Suprapubic skin (tissue), 4 donors: ENCODE data around the gene CAPN7.

Experiments
- EP300 ChIP-seq: sonication (generic); formaldehyde crosslinking; IDR thresholded peaks from one replicate; pipeline ENCODE4 v1.6.1; 2017; ENCODE audit warnings: antibody characterized with exemption
- POLR2AphosphoS5 ChIP-seq, 3 donors: sonication (generic); formaldehyde crosslinking; IDR thresholded peaks; one replicate each; pipeline ENCODE4 v1.6.1; 2017; ENCODE audit warnings: antibody characterized with exemption in 3 of 3

DNA sequence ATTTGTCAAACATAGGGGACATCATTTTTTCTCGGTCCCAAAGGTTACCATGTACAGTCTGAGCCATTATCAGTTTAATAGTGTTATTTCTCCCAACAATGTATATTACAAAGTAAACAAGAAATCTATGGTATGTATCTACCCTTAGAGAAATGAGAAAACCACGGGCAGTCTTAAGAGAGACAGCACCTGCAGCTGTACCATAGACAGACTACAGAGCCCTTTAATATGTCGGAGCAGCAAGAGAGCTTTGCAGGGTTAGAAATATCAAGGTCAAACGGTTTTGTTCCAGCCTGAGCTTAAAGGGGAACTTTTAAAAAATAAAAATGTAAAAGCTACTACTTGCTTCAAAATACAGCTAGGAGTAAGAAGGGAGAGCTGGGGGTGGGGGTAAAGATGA is 73.2 kb downstream of the CAPN7 start:
- TF ChIP-seq POLR2AphosphoS5 (IDR thresholded peaks at IDR 0.05) (no peak), EP300 (no peak)
